Measurements from ENCODE around the gene FBXL16.
A peak's percentile ranks its signal among the peaks of the same experiment; 100 is the strongest.
"Not testable (repeated sequence)": the region's sequence is repeated elsewhere in the genome, so short reads cannot be mapped to it uniquely, and the experiment has no call there.

The FBXL16 gene

DNA sequence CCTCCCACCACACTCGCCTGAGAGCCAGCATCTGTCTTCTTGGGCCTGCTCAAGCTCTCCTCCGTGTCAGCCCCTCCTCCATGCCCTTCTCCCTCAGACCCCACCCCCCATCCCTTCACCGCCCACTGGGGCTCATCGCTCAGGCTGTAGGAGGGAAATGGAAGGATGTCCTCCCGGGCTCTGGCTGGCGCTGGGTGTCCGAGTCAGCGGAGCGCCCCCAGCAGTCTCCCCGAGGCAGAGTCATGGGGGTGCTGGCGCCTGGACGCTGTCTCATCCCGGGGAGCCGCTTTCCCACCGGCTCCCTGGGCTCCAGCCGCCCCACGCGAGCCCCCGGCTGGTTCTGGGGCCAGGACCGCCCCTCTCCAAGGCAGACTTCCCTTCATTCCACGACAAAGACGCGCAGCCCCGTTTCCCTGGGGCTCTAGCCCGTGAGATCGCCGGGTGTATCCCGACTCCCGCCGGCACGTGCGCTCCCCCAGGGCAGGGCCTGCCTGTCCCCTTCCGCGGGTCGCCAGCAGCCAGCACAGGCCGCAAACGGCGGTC, 14.9 kb upstream of the FBXL16 start:
- no peaks in the 10 kb centered on the region for H3K9me3 Mint-ChIP-seq
- peak overlapping the region; percentile 82 for H3K4me3 Mint-ChIP-seq
- peak overlapping the region; percentile 62 for H3K27ac Mint-ChIP-seq
- H3K4me1 Mint-ChIP-seq = peaks cover 15% of the 10 kb centered on the region
- peaks cover 2% of the 10 kb centered on the region for H3K27me3 Mint-ChIP-seq
- no peaks in the 10 kb centered on the region for H3K36me3 Mint-ChIP-seq

- H3K27me3 Mint-ChIP-seq = peaks cover 2% of the 10 kb centered on the region
- H3K4me3 Mint-ChIP-seq = peak overlapping the region; percentile 82
- peaks cover 15% of the 10 kb centered on the region for H3K4me1 Mint-ChIP-seq
- peak overlapping the region; percentile 23 for H3K27ac Mint-ChIP-seq
- no peaks in the 10 kb centered on the region for H3K9me3 Mint-ChIP-seq
- H3K36me3 Mint-ChIP-seq = no peaks in the 10 kb centered on the region
Observed at GRCh38 chr16:719815-720446, 14.3 kb upstream of the FBXL16 start.

DNA sequence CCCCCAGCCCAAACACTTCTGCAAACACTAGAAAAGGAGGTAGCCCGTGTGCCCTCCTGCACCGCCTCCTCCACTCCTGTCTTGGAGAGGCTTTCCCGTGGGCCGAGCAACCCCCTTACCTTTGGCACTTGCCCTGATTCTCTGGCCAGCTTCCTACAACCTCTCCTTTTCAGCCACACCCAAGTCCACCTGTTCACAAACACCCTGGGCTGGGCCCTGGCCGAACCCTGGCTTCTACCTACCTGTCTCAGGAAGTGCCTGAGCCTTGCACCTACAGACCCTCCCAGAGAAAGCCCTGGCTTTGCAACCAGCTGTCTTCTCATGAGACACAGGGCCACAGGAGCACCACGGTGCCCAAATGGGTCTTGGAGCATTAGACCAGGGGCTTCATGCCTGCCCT, 13.3 kb upstream of the FBXL16 start:
- Mint-ChIP-seq H3K4me1 (peaks cover 15% of the 10 kb centered on the region), H3K27me3 (peaks cover 2% of the 10 kb centered on the region), H3K27ac (no peak overlapping the region), H3K9me3 (no peaks in the 10 kb centered on the region), H3K36me3 (no peaks in the 10 kb centered on the region), H3K4me3 (peak overlapping the region; percentile 52)

- H3K36me3 Mint-ChIP-seq = no peaks in the 10 kb centered on the region
- H3K4me3 Mint-ChIP-seq = no peak overlapping the region
- no peak overlapping the region for H3K27ac Mint-ChIP-seq
- peaks cover 15% of the 10 kb centered on the region for H3K4me1 Mint-ChIP-seq
- peaks cover 2% of the 10 kb centered on the region for H3K27me3 Mint-ChIP-seq
- H3K9me3 Mint-ChIP-seq = no peaks in the 10 kb centered on the region
Observed at GRCh38 chr16:718389-718788, 12.8 kb upstream of the FBXL16 start.

DNA sequence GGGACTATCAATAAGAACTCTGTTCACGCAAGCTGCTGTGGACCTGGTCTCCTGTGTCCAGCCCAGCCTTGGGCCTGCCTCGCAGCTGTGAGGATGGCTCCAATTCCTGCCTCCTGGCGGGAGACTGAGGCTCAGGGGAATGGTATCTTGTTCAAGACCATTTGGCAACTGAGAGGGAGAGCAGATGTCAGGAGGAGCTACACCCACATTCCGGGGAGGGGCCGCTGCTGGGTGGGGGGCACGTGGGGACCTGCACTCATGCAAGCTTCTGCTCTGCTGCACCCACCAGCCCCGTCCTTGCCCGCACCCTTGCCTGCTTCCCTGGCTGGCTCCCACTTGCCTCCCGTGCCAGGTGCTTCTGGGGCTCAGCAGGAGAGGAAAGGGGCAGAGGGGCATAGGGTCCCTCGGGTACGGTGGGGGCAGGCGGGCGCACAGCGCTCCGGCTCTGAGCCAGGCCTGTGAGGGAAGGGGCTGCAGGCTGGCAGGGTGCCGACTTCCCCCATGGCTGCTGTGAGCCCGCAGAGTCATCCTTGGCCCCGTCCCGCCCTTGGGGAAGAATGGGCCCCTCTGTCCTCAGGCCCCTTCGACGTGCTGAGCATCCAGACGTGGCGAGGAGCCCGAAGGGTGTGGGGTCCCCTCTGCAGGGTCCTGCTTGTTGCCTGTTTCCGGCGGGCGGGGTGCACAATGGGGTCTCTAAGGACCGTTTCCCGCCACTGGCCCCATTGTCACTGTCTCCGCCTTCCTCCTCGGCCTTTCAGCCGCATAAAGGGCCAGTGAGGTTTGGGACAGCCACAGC, 12.0 kb upstream of the FBXL16 start:
- Mint-ChIP-seq H3K4me1 (peaks cover 15% of the 10 kb centered on the region), H3K9me3 (no peaks in the 10 kb centered on the region), H3K4me3 (no peak overlapping the region), H3K27ac (no peak overlapping the region), H3K27me3 (peaks cover 2% of the 10 kb centered on the region), H3K36me3 (no peaks in the 10 kb centered on the region)

DNA sequence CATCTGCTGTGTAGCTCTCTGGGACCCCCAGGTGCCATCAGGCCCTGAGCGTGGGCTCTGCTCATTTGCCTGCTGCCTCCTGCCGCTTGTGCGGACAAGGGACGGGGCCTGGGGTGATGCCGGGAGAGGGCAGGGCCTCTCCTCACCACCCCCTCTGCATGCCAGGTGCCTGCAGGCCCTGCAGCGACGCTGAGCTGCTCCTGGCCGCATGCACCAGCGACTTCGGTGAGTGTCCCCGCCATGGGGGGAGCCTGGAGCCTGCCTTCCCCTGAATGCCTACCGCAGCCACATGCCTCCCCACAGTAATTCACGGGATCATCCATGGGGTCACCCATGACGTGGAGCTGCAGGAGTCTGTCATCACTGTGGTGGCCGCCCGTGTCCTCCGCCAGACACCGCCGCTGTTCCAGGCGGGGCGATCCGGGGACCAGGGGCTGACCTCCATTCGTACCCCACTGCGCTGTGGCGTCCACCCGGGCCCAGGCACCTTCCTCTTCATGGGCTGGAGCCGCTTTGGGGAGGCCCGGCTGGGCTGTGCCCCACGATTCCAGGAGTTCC, 11.2 kb upstream of the FBXL16 start:
- H3K4me1 Mint-ChIP-seq = peaks cover 15% of the 10 kb centered on the region
- H3K9me3 Mint-ChIP-seq = no peaks in the 10 kb centered on the region
- H3K27me3 Mint-ChIP-seq = peaks cover 2% of the 10 kb centered on the region
- H3K36me3 Mint-ChIP-seq = no peaks in the 10 kb centered on the region
- H3K4me3 Mint-ChIP-seq = no peak overlapping the region
- no peak overlapping the region for H3K27ac Mint-ChIP-seq

DNA sequence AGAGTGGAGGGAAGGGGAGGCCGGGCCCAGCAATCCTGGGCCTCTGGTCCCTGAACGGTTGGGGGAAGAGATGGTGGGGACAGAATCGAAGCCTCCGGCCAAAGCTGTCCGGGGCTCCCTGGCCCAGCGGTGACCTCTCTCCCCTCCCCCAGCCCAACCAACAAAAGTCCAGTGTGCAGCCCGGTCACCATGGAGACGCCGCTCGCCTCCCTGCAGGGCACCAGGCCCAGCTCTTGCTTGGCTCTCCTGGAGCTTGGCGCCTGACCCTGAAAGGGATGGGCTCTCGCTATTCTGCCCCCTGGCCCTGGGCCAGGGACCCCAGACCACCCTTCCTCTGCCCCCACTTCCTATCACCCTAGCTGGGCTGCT, 10.6 kb upstream of the FBXL16 start:
- H3K4me3 Mint-ChIP-seq = peak overlapping the region; percentile 66
- peaks cover 3% of the 10 kb centered on the region for H3K27me3 Mint-ChIP-seq
- H3K4me1 Mint-ChIP-seq = peaks cover 15% of the 10 kb centered on the region
- H3K27ac Mint-ChIP-seq = no peak overlapping the region
- H3K9me3 Mint-ChIP-seq = no peaks in the 10 kb centered on the region
- H3K36me3 Mint-ChIP-seq = no peaks in the 10 kb centered on the region

GRCh38 chr16:715477-716199, 10.0 kb upstream of the FBXL16 start:
- Mint-ChIP-seq H3K9me3 (no peaks in the 10 kb centered on the region), H3K27ac (no peak overlapping the region), H3K36me3 (no peaks in the 10 kb centered on the region), H3K4me3 (peak overlapping the region; percentile 66), H3K4me1 (peaks cover 15% of the 10 kb centered on the region), H3K27me3 (peaks cover 4% of the 10 kb centered on the region)

DNA sequence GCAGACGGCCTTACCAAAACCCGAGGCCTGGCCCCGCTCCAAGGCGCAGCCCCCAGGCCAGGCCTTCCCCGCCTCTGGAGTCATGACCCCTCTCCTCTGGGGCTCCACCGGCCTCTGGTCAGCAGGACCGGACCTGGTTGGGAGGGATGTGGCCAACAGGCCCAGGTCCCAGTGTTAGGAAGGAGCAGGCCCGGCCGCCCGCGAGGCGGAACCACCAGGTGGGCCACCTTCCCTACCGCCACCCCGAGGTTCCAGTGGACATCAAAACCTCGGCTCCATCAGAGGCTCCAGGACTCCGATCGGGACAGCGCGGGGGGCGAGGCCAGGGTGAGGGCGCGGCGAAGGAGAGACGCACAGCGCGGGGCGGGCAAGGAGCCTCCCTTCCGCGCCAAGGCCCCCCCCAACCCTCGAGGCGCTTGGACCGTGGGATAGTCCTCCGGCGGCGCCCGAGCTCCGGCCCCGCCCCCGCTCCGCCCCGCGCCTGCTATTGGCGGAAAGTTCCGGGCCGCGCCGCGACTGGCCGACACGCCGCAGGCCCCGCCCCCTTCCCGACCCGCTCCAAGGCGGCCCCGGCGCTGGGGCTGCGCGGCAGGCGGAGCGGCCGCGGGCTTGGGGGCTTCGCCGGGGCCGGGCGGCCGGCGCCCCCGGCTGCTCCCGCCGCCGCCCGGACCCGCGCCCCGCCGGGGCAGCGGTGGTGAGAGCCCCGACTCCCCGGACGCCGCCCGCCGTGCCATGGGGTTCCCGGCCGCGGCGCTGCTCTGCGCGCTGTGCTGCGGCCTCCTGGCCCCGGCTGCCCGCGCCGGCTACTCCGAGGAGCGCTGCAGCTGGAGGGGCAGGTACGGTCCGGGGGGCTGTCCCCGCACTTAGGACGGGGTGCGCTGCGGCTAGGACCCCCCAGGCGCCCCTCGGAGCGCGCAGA, 9.2 kb upstream of the FBXL16 start, which contains the start of gene METRN:
TSS of gene METRN (plus strand) at position 561 of the 919 bp plus-strand sequence. CDS start at position 733, 172 bp downstream.
- Mint-ChIP-seq H3K4me3 (peak within 1 kb of the TSS; percentile 66), H3K36me3 (no peaks in the 10 kb centered on the region), H3K9me3 (no peaks in the 10 kb centered on the region), H3K27ac (no peak within 1 kb of the TSS), H3K27me3 (peaks cover 6% of the 10 kb centered on the region), H3K4me1 (peaks cover 9% of the 10 kb centered on the region)

DNA sequence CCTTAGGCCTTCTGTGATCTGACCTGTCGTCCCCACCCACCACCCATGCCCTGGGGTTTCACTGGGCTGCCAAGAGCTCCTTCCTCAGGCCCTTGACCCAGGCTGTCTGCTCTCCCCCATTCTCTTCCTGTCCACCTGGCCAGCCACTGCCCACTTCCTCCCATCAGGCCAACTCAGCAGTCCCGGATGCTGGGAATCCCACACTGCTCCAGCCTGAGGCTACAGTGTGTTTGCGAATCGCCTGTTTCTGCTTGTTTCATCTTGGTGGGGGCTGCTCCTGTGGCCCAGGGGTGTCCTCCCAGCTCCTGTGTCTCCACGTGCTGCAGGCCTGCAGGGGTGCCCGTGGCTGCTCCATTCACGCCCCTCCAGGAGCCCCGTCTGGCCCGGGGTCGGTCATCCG, 8.5 kb upstream of the FBXL16 start:
- peaks cover 8% of the 10 kb centered on the region for H3K27me3 Mint-ChIP-seq
- peaks cover 5% of the 10 kb centered on the region for H3K4me1 Mint-ChIP-seq
- no peak overlapping the region for H3K27ac Mint-ChIP-seq
- H3K4me3 Mint-ChIP-seq = no peak overlapping the region
- H3K9me3 Mint-ChIP-seq = no peaks in the 10 kb centered on the region
- H3K36me3 Mint-ChIP-seq = no peaks in the 10 kb centered on the region

DNA sequence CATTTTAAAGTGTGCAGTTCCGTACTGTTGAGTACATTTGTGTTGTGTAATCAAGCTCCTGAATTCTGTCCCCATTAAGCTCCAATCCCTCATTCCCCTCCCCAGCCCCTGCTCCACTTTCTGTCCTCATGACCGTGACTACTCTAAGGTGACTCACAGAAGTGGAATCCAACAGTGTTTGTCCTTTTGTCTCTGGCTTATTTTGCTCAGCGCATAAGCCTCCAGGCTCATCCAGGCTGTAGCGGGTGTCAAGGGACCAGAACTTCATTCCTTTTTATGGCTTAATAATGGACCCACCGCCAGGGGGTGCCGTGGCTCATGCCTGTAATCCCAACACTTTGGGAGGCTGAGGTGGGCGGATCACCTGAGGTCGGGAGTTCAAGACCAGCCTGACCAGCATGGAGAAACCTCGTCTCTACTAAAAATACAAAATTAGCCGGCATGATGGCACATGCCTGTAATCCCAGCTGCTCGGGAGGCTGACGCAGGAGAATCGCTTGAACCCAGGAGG, 7.2 kb upstream of the FBXL16 start:
- H3K27me3 Mint-ChIP-seq = peaks cover 15% of the 10 kb centered on the region
- not testable (repeated sequence) for H3K27ac Mint-ChIP-seq, H3K4me1 Mint-ChIP-seq, H3K36me3 Mint-ChIP-seq, H3K4me3 Mint-ChIP-seq, H3K9me3 Mint-ChIP-seq

DNA sequence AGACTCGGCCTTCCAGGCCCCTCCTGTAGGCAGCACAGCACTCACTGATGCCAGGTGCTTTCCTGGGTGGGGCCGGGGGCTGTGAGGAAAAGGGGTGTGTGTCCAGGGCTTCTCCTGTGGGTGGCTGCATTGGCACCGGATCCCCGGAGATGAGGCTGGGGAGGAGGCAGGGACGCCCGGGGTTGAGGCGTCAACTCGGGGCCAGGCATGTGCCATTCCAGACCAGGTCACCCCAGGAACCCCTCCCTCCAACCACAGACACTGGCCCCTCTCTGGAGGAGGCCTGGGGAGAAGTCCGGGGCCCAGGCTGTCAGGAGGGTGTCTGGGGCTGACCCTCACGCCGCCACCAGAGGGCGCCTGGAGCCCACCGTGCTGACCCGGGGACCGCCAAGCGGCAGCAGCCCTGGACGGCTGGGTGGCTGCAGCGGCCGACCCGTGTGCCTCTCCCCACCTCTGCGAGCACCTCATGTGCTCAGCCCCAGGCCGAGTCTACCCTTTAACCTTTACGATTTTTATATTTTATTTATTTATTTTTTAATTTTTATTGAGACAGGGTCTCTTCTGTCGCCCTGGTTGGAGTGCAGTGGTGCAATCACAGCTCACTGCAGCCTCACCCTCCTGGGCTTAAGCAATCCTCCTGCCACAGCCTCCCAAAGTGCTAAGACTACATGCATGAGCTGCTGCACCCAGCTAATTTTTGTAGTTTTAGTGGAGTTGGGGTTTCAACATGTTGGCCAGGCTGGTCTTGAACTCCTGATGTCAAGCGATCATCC, 6.1 kb upstream of the FBXL16 start:
- peaks cover 16% of the 10 kb centered on the region for H3K27me3 Mint-ChIP-seq
- H3K36me3 Mint-ChIP-seq = no peaks in the 10 kb centered on the region
- H3K27ac Mint-ChIP-seq = no peak overlapping the region

DNA sequence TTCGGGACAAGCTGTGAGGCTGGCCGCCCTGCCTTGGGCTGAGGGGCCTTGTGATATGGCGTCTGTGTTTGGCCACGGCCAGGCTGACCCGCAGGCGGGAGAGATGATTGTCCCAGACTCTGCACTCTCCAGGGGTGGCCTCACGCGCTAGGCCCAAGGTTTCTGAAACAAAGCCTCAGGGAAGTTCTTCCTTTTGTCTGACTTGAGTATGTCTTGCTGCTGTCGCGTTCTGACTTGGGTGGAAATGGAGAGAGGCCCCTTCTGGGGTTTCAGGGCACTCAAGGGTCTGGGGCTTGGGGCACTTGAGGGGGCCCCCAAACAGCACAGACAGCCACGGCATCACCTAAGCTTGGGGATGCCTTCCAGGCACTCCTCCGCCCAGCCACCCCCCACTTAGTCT, 5.5 kb upstream of the FBXL16 start:
- no peaks in the 10 kb centered on the region for H3K4me1 Mint-ChIP-seq
- peaks cover 17% of the 10 kb centered on the region for H3K27me3 Mint-ChIP-seq
- H3K27ac Mint-ChIP-seq = no peak overlapping the region
- no peaks in the 10 kb centered on the region for H3K36me3 Mint-ChIP-seq
- H3K4me3 Mint-ChIP-seq = no peak overlapping the region
- H3K9me3 Mint-ChIP-seq = no peaks in the 10 kb centered on the region

More for the DNA sequence above, 6.1 kb upstream of the FBXL16 start:
- Mint-ChIP-seq H3K9me3 (no peaks in the 10 kb centered on the region), H3K4me1 (peaks cover 4% of the 10 kb centered on the region), H3K4me3 (no peak overlapping the region)

DNA sequence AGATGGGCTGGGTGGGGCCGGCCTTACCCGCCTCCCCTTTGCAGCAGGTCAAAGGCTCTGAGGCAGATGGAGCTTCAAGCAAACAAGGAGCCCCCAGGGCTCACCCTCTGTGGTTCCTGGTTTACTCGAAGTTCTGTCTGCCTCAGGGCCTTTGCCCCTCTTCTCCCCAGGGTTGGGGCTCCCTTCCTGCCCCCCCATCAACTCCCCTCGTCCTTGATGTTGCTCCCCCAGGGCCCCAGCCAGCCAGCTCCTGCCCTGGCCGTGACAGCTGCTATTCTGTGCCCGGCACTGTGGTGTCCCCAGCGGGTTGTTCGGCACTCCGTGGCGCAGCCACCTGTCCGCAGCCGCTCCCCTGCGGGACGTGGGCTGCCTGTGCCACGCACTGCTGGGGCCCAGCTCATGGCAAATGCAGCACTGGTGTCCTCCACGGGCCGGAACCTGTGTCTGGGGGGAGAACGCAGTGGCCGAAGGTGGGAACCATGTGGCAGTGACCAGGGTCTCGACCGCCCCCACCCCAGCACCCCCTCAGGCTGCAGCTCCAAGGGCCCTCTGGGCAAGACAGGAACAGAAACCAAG, 5.0 kb upstream of the FBXL16 start:
- H3K4me3 Mint-ChIP-seq = no peak overlapping the region
- peaks cover 17% of the 10 kb centered on the region for H3K27me3 Mint-ChIP-seq
- H3K27ac Mint-ChIP-seq = no peak overlapping the region
- no peaks in the 10 kb centered on the region for H3K36me3 Mint-ChIP-seq
- no peaks in the 10 kb centered on the region for H3K9me3 Mint-ChIP-seq
- no peaks in the 10 kb centered on the region for H3K4me1 Mint-ChIP-seq

All from activated naive CD4-positive, alpha-beta T cell treated with anti-CD3 and anti-CD28 coated beads, Interleukin-2, amount 50 U/mL, for 24 hours (primary cell).